GM23338 (cell line): Measurements from ENCODE around the gene FILIP1. TPM values are rescaled to one million over a fixed set of nuclear protein-coding genes. Genes with fewer than 3 reads are reported as not detected.

Experiments used
- ATAC-seq: fragments of 200-7000 bp; cut with Tn5 transposase; 3 replicates; pipeline ENCODE4 v1.9.1; 2020
- DNase-seq: peaks from one replicate; pipeline ENCODE4 v3.0.0-alpha.2; 2015; ENCODE audit warnings: low spot score
- H2AFZ ChIP-seq: fragments of 200-600 bp; sonication (generic); 2 replicates; pipeline ENCODE4 v1.8.0; 2016; ENCODE audit warnings: antibody characterized with exemption, mild to moderate bottlenecking, moderate library complexity
- H3F3A ChIP-seq: fragments of 200-600 bp; sonication (generic); replicated peaks from 2 replicates; pipeline ENCODE4 v1.8.0; 2017; ENCODE audit warnings: antibody characterized with exemption, mixed run types, low read depth
- H3K27ac ChIP-seq: fragments of 200-600 bp; sonication (generic); 2 replicates; pipeline ENCODE4 v1.6.1; 2016; ENCODE audit warnings: low read depth
- H3K27me3 ChIP-seq: fragments of 200-600 bp; sonication (generic); 2 replicates; pipeline ENCODE4 v1.8.0; 2016; ENCODE audit warnings: mild to moderate bottlenecking, mixed run types, moderate library complexity; ENCODE audit not compliant: insufficient read depth
- H3K36me3 ChIP-seq: fragments of 200-600 bp; sonication (generic); 2 replicates; pipeline ENCODE4 v1.8.0; 2016; ENCODE audit warnings: mild to moderate bottlenecking; ENCODE audit not compliant: insufficient read depth
- H3K4me1 ChIP-seq: fragments of 200-600 bp; sonication (generic); 2 replicates; pipeline ENCODE4 v1.8.0; 2016; ENCODE audit warnings: mild to moderate bottlenecking, moderate library complexity; ENCODE audit not compliant: insufficient read depth
- H3K4me2 ChIP-seq: fragments of 200-600 bp; sonication (generic); 2 replicates; pipeline ENCODE4 v1.7.1; 2017; ENCODE audit warnings: mixed run types
- H3K4me3 ChIP-seq: fragments of 200-600 bp; sonication (generic); 2 replicates; pipeline ENCODE4 v1.6.1; 2016; ENCODE audit warnings: mixed run types
- H3K79me2 ChIP-seq: fragments of 200-600 bp; sonication (generic); replicated peaks from 2 replicates; pipeline ENCODE4 v1.8.0; 2017; ENCODE audit warnings: mild to moderate bottlenecking; ENCODE audit not compliant: insufficient read depth
- H3K9me2 ChIP-seq: fragments of 200-600 bp; sonication (generic); 2 replicates; pipeline ENCODE4 v1.8.0; 2017; ENCODE audit not compliant: insufficient read depth
- H4K20me1 ChIP-seq: fragments of 200-600 bp; sonication (generic); replicated peaks from 2 replicates; pipeline ENCODE4 v1.8.0; 2017; ENCODE audit warnings: mild to moderate bottlenecking; ENCODE audit not compliant: insufficient read depth
- H3K27ac Mint-ChIP-seq: 2 replicates; pipeline ENCODE4 v1.8.0; 2020; ENCODE audit warnings: inconsistent platforms, mild to moderate bottlenecking, moderate library complexity, mixed read lengths
- H3K27me3 Mint-ChIP-seq: 3 replicates; pipeline ENCODE4 v1.8.0; 2022; ENCODE audit warnings: low read depth, mild to moderate bottlenecking, moderate library complexity, mixed read lengths, inconsistent platforms; ENCODE audit not compliant: insufficient read depth, poor library complexity
- H3K36me3 Mint-ChIP-seq: 3 replicates; pipeline ENCODE4 v1.8.0; 2021; ENCODE audit warnings: low read depth, mild to moderate bottlenecking, inconsistent platforms, moderate library complexity, mixed read lengths
- H3K4me1 Mint-ChIP-seq: 3 replicates; pipeline ENCODE4 v1.8.0; 2020; ENCODE audit warnings: mild to moderate bottlenecking, inconsistent platforms, mixed read lengths
- H3K4me3 Mint-ChIP-seq: 3 replicates; pipeline ENCODE4 v1.8.0; 2021; ENCODE audit warnings: moderate library complexity, mild to moderate bottlenecking, inconsistent platforms, mixed read lengths
- H3K9me3 Mint-ChIP-seq: 3 replicates; pipeline ENCODE4 v1.8.0; 2020; ENCODE audit warnings: moderate library complexity, mild to moderate bottlenecking, inconsistent platforms, mixed read lengths
- CREB1 ChIP-seq: fragments of 250-450 bp; sonication (Bioruptor Pico); IDR thresholded peaks from 2 replicates; pipeline ENCODE4 v1.5.0; 2020; ENCODE audit warnings: low read depth, mild to moderate bottlenecking, moderate library complexity
- NANOG ChIP-seq: IDR thresholded peaks from 2 replicates; pipeline ENCODE4 v1.6.1; 2016; ENCODE audit warnings: antibody characterized with exemption, borderline replicate concordance
- ZNF462 ChIP-seq: fragments of 250-450 bp; sonication (Bioruptor Pico); IDR thresholded peaks from 2 replicates; pipeline ENCODE4 v1.5.0; 2020; ENCODE audit warnings: mild to moderate bottlenecking, moderate library complexity
- polyA plus RNA-seq: library from polyadenylated mRNA; unstranded; fragments of >200 nt; fragmentation: Nextera tagmentation; extraction: Ambion mirVana; gene quantifications from 2 replicates; pipeline ENCODE4 v1.2.1, GENCODE V29; 2016
- total RNA-seq: library from RNA; depleted of rRNA; stranded (reverse); fragments of >200 nt; shearing (Covaris generic); gene quantifications from 2 replicates; pipeline ENCODE4 v1.2.3, GENCODE V29; 2014

Gene FILIP1
- total and polyA plus RNA-seq, 2 experiments from 2014 or later, result 3.7 to 6.4 TPM

- no peak for TF ChIP-seq CREB1 (CRISPR knock-in tag)
Measured at GRCh38 chr6:75430631-75431325, 62.8 kb downstream of the FILIP1 start (continued).

- DNase-seq, result peak; percentile 24
- peak overlapping the region; percentile 61 for H2AFZ ChIP-seq
Measured at GRCh38 chr6:75429061-75429703, 64.4 kb downstream of the FILIP1 start.

More at GRCh38 chr6:75429061-75429703, 64.4 kb downstream of the FILIP1 start:
- Mint-ChIP-seq H3K9me3 (peaks cover 6% of the 10 kb centered on the region; the same call in 2 of the 3 replicates), H3K27ac (no peak overlapping the region), H3K27me3 (no peaks in the 10 kb centered on the region), H3K4me3 (no peak overlapping the region), H3K36me3 (no peaks in the 10 kb centered on the region), H3K4me1 (peaks cover 7% of the 10 kb centered on the region)
- Histone ChIP-seq H3K36me3 (no peaks in the 10 kb centered on the region), H3K9me2 (peaks cover 6% of the 10 kb centered on the region), H3K4me2 (no peak overlapping the region), H3F3A (no peaks in the 10 kb centered on the region), H3K27me3 (no peaks in the 10 kb centered on the region), H3K4me1 (0 out of 2 replicates have a peak, but pooled peaks cover 8% of the 10 kb centered on the region), H4K20me1 (no peaks in the 10 kb centered on the region), H3K27ac (no peak overlapping the region), H3K79me2 (no peaks in the 10 kb centered on the region), H3K4me3 (no peak overlapping the region)
- ATAC-seq, result no peak
- TF ChIP-seq ZNF462 (CRISPR knock-in tag), result peak; percentile 76; the same call in 1 of the 2 replicates
- TF ChIP-seq NANOG, result no peak
